GM12878 (cell line): ENCODE data around the gene PFKFB2. TPM values are rescaled to one million over a fixed set of nuclear protein-coding genes. Genes with fewer than 3 reads are reported as not detected.

Experiments used
- ATAC-seq: fragments of 200-7000 bp; cut with Tn5 transposase; 3 replicates; pipeline ENCODE4 v1.9.1; 2020; ENCODE audit warnings: mild to moderate bottlenecking, moderate library complexity
- BruUV-seq: library from RNA; stranded (reverse); fragments of 400-500 nt; replicated peaks from 2 replicates; lab custom pipeline; 2021; lab: Mats Ljungman, UMichigan
- CTCF ChIA-PET: fragments of 300-600 bp; sonication (Branson Sonifier 250); formaldehyde crosslinking; extraction: SDS; loops from one replicate; lab custom pipeline; 2021; ENCODE audit warnings: inconsistent platforms; lab: Yijun Ruan, JAX
- POLR2A ChIA-PET: fragments of 350-600 bp; formaldehyde crosslinking; extraction: SDS; loops from one replicate; lab custom pipeline; 2021; ENCODE audit warnings: inconsistent platforms; lab: Charles Lee
- RAD21 ChIA-PET: fragments of 300-600 bp; sonication (Branson Sonifier 250); formaldehyde crosslinking; loops from one replicate; lab custom pipeline; 2023; ENCODE audit warnings: antibody characterized with exemption; ENCODE audit not compliant: unreplicated experiment; lab: Charles Lee
- SMC1A ChIA-PET: fragments of 300-600 bp; sonication (Branson Sonifier 250); formaldehyde crosslinking; loops from one replicate; lab custom pipeline; 2023; ENCODE audit not compliant: unreplicated experiment, uncharacterized antibody; lab: Charles Lee
- DNase-seq: peaks from one replicate; pipeline ENCODE4 v3.0.0-alpha.2; 2011; ENCODE audit warnings: low read depth, low spot score
- FAIRE-seq: peaks from 3 replicates; lab custom pipeline; 2011; peaks lifted over from hg19 to GRCh38; lab: Jason Lieb, UNC
- H2AFZ ChIP-seq: 2 replicates; pipeline ENCODE4 v1.6.0; 2011; ENCODE audit warnings: low read depth, low read length, control low read depth; ENCODE audit not compliant: control insufficient read depth
- H3K27ac ChIP-seq: 2 replicates; pipeline ENCODE4 v1.5.1; 2011; ENCODE audit warnings: control low read depth; ENCODE audit not compliant: control insufficient read depth, insufficient read depth
- H3K27me3 ChIP-seq, 2 experiments: replicated peaks in 1 of 2; 2 replicates each; pipeline versions ENCODE4 v1.6.0 to v1.6.1; 2011; ENCODE audit warnings: low read length in 1 of 2; ENCODE audit not compliant: control insufficient read depth in 2 of 2, insufficient read depth in 2 of 2
- H3K36me3 ChIP-seq, 2 experiments: 2 replicates each; pipeline ENCODE4 v1.5.1; 2011; ENCODE audit warnings: low read length in 1 of 2; ENCODE audit not compliant: control insufficient read depth in 2 of 2, insufficient read depth in 2 of 2
- H3K4me1 ChIP-seq: 2 replicates; pipeline ENCODE4 v1.6.1; 2011; ENCODE audit warnings: mild to moderate bottlenecking, low read length, moderate library complexity, mixed read lengths; ENCODE audit not compliant: control insufficient read depth, insufficient read depth
- H3K4me2 ChIP-seq: 2 replicates; pipeline ENCODE4 v1.6.0; 2011; ENCODE audit warnings: control low read depth; ENCODE audit not compliant: control insufficient read depth, insufficient read depth
- H3K4me3 ChIP-seq: fragments of 200-600 bp; sonication (generic); 2 replicates; pipeline ENCODE4 v1.5.1; 2016
- H3K79me2 ChIP-seq: 2 replicates; pipeline ENCODE4 v1.6.0; 2011; ENCODE audit warnings: low read length; ENCODE audit not compliant: control insufficient read depth, insufficient read depth
- H3K9ac ChIP-seq: 2 replicates; pipeline ENCODE4 v1.8.0; 2011; ENCODE audit warnings: low read length, control low read depth, mixed read lengths; ENCODE audit not compliant: control insufficient read depth, insufficient read depth
- H3K9me3 ChIP-seq: replicated peaks from 3 replicates; pipeline ENCODE4 v1.5.1; 2011; ENCODE audit warnings: mild to moderate bottlenecking, low read length; ENCODE audit not compliant: control insufficient read depth, insufficient read depth
- H4K20me1 ChIP-seq: 2 replicates; pipeline ENCODE4 v1.6.0; 2011; ENCODE audit not compliant: control insufficient read depth, insufficient read depth
- BCL11A ChIP-seq: IDR thresholded peaks from 2 replicates; pipeline ENCODE4 v1.6.1; 2011; ENCODE audit warnings: low read depth, low read length
- CEBPZ ChIP-seq: fragments of 150-350 bp; IDR thresholded peaks from 2 replicates; pipeline ENCODE4 v1.6.1; 2016; ENCODE audit warnings: low read depth, low read length
- LARP7 ChIP-seq: fragments of 450-650 bp; IDR thresholded peaks from 2 replicates; pipeline ENCODE4 v1.6.1; 2017; ENCODE audit warnings: mild to moderate bottlenecking
- MXI1 ChIP-seq: fragments of 150-350 bp; IDR thresholded peaks from 2 replicates; pipeline ENCODE4 v1.6.1; 2011; ENCODE audit warnings: low read depth, mild to moderate bottlenecking, inconsistent platforms, low read length, improper control_type of control experiment
- NR2C2 ChIP-seq: IDR thresholded peaks from 2 replicates; pipeline ENCODE4 v1.6.1; 2011; ENCODE audit warnings: borderline replicate concordance, low read depth; ENCODE audit not compliant: control insufficient read depth, insufficient read length
- TAF1 ChIP-seq: IDR thresholded peaks from 2 replicates; pipeline ENCODE4 v1.6.1; 2011; ENCODE audit warnings: mild to moderate bottlenecking, low read depth, low read length, borderline replicate concordance
- WGBS: methylation state at CpG from one replicate; pipeline ENCODE4 v1.1.6; 2016; ENCODE audit warnings: low lambda C conversion rate; ENCODE audit not compliant: insufficient replicate concordance, insufficient coverage; ENCODE audit errors: missing lambda C conversion rate; 5-methylcytosine and 5-hydroxymethylcytosine counted together
- in situ Hi-C: fragments of 300-500 bp; cut with MboI; formaldehyde crosslinking; loops from 9 replicates; pipeline ENCODE4 v1.14.3; 2018; ENCODE audit warnings: mixed read lengths
- intact Hi-C: fragments of 100-400 bp; cut with micrococcal nuclease; formaldehyde crosslinking; loops from one replicate; pipeline ENCODE4 v1.14.2; 2022; ENCODE audit not compliant: unreplicated experiment
- polyA plus RNA-seq, 11 experiments: library from polyadenylated mRNA; depleted of rRNA in 4 of 11; unstranded in 6 of 11; stranded (reverse) in 5 of 11; fragments of >200 nt; fragmentation: Nextera tagmentation in 4 of 11; fragmentation: Illumina TruSeq in 1 of 11; extraction: Ambion mirVana in 4 of 11; extraction: Trizol in 1 of 11; gene quantifications; 1 replicate in 1 of 11; 2 replicates in 10 of 11; pipeline versions ENCODE4 v1.2.1 to v1.2.3, GENCODE V29; 2011 to 2016; ENCODE audit warnings: inconsistent platforms in 2 of 11, missing spikeins in 2 of 11, low read depth in 1 of 11
- total RNA-seq, 4 experiments: library from RNA; depleted of rRNA in 3 of 4; stranded (reverse); fragments of >200 nt in 3 of 4; fragmentation: Illumina TruSeq in 1 of 4; extraction: Trizol in 1 of 4; gene quantifications; 2 replicates each; pipeline versions ENCODE4 v1.2.1 to v1.2.3, GENCODE V29; 2013 to 2021
- TF ChIP-seq, protein P1 (sequence below), 3 experiments: IDR thresholded peaks in 2 of 3; conservative IDR thresholded peaks in 1 of 3; 2 replicates each; pipeline ENCODE4 v1.5.1; 2011; ENCODE audit warnings: low read depth in 3 of 3, low read length in 3 of 3, mild to moderate bottlenecking in 3 of 3, control low read depth in 2 of 3, moderate library complexity in 2 of 3, inconsistent platforms in 1 of 3, mixed read lengths in 1 of 3; ENCODE audit not compliant: control insufficient read depth in 2 of 3, insufficient read depth in 1 of 3; ENCODE audit errors: extremely low read depth in 1 of 3

The PFKFB2 gene
- total and polyA plus RNA-seq, 10 of the 15 experiments (the other 5 are each of a cell fraction or from before 2014, with no cell fraction given) = 0.40 to 1.3 (median 1.0) TPM

GRCh38 chr1:207029701-207030521, 23.2 kb upstream of the PFKFB2 start:
- H3K36me3 ChIP-seq = no peaks in the 10 kb centered on the region
- no peak overlapping the region for H3K9ac ChIP-seq
- SMC1A ChIA-PET = interaction anchor here (0.6 to 0.7 kb wide), 2 partner anchors 35 to 45 kb away, joined by 3 read pairs; no protein-coding TSS in a partner anchor
- DNase-seq = no peak
- no peak overlapping the region for H2AFZ ChIP-seq
- no peak overlapping the region for H3K4me2 ChIP-seq
- no peaks in the 10 kb centered on the region for H3K79me2 ChIP-seq
- H3K27ac ChIP-seq = no peak overlapping the region
- in situ Hi-C loops (no loop called here), intact Hi-C loops (no loop called here)
- H3K4me3 ChIP-seq = no peak overlapping the region
- POLR2A ChIA-PET = no interaction called here
- no peak for ATAC-seq
- H3K4me1 ChIP-seq = no peaks in the 10 kb centered on the region
- BruUV-seq = no TSS peak
- no peaks in the 10 kb centered on the region for H4K20me1 ChIP-seq
- H3K9me3 ChIP-seq = no peaks in the 10 kb centered on the region
- peaks cover 3 to 10% of the 10 kb centered on the region in 2 experiments; a peak in 3 of 4 replicates for H3K27me3 ChIP-seq
- TF ChIP-seq TAF1 (no peak), CEBPZ (no peak), NR2C2 (no peak), MXI1 (no peak), LARP7 (no peak), BCL11A (no peak)
- TF ChIP-seq, protein P1, sequence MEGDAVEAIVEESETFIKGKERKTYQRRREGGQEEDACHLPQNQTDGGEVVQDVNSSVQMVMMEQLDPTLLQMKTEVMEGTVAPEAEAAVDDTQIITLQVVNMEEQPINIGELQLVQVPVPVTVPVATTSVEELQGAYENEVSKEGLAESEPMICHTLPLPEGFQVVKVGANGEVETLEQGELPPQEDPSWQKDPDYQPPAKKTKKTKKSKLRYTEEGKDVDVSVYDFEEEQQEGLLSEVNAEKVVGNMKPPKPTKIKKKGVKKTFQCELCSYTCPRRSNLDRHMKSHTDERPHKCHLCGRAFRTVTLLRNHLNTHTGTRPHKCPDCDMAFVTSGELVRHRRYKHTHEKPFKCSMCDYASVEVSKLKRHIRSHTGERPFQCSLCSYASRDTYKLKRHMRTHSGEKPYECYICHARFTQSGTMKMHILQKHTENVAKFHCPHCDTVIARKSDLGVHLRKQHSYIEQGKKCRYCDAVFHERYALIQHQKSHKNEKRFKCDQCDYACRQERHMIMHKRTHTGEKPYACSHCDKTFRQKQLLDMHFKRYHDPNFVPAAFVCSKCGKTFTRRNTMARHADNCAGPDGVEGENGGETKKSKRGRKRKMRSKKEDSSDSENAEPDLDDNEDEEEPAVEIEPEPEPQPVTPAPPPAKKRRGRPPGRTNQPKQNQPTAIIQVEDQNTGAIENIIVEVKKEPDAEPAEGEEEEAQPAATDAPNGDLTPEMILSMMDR (IDR thresholded peaks at IDR 0.05 in 2 of 3, conservative IDR thresholded peaks at IDR 0.05 in 1 of 3; ENCODE audit: control insufficient read depth in 2 of 3, extremely low read depth in 1 of 3, insufficient read depth in 1 of 3, low read depth in 3 of 3, low read length in 3 of 3) = no peak
- RAD21 ChIA-PET = interaction anchor here (1.6 kb wide), 1 partner anchor 20 kb away, joined by 3 read pairs; no protein-coding TSS in a partner anchor
- no peak for FAIRE-seq
- CTCF ChIA-PET = interaction anchor here (0.9 to 5.3 kb wide), 6 partner anchors 10 to 48 kb away, joined by 3 to 19 read pairs (median 4); no protein-coding TSS in a partner anchor
- 11% methylated on average over 5 of the region's 5 CpGs for WGBS
